Right atrium auricular region (tissue), 2 donors: Measurements from ENCODE around the gene WWC2. TPM values are rescaled to one million over a fixed set of nuclear protein-coding genes. Genes with fewer than 3 reads are reported as not detected.
"Not testable (repeated sequence)": the region's sequence is repeated elsewhere in the genome, so short reads cannot be mapped to it uniquely, and the experiment has no call there.

Source experiments
- DNase-seq: peaks from one replicate; pipeline ENCODE4 v3.0.0-alpha.2; 2019; ENCODE audit warnings: low spot score
- H3K27ac ChIP-seq, 2 donors: fragments of 200-600 bp; sonication (generic); 1 replicate in 1 of 2; 2 replicates in 1 of 2; pipeline ENCODE4 v1.5.1; 2016 to 2019
- H3K27me3 ChIP-seq, 2 donors: fragments of 200-600 bp; sonication (generic); one replicate each; pipeline versions ENCODE4 v1.5.1 to v1.6.0; 2017 to 2019
- H3K36me3 ChIP-seq: fragments of 200-600 bp; sonication (generic); one replicate; pipeline ENCODE4 v1.5.1; 2016
- H3K4me1 ChIP-seq, 2 donors: fragments of 200-600 bp; sonication (generic); one replicate each; pipeline versions ENCODE4 v1.5.1 to v1.6.0; 2017 to 2019
- H3K4me3 ChIP-seq, 2 donors: fragments of 200-600 bp; sonication (generic); 1 replicate in 1 of 2; 2 replicates in 1 of 2; pipeline ENCODE4 v1.5.1; 2017 to 2019; ENCODE audit warnings: mild to moderate bottlenecking in 1 of 2, moderate library complexity in 1 of 2
- H3K9me3 ChIP-seq, 2 donors: fragments of 200-600 bp; sonication (generic); one replicate each; pipeline ENCODE4 v1.5.1; 2019
- CTCF ChIP-seq, 2 donors: fragments of 200-600 bp; sonication (generic); IDR thresholded peaks; one replicate each; pipeline ENCODE4 v1.5.1; 2019; ENCODE audit warnings: antibody characterized with exemption in 2 of 2
- total RNA-seq, 2 donors: library from RNA; depleted of rRNA; stranded (reverse); fragments of >200 nt; gene quantifications; one replicate each; pipeline ENCODE4 v1.1.0, GENCODE V29; 2016

WWC2 gene
- total RNA-seq, 2 donors from 2014 or later: 22.4 to 22.7 TPM

- DNase-seq: no peak
- H3K4me3 ChIP-seq: no peak overlapping the region
- TF ChIP-seq CTCF (IDR thresholded peaks at IDR 0.05): no peak
- no peaks in the 10 kb centered on the region for H3K4me1 ChIP-seq
- H3K27me3 ChIP-seq: no peaks in the 10 kb centered on the region
- no peak overlapping the region for H3K27ac ChIP-seq
- H3K9me3 ChIP-seq: no peaks in the 10 kb centered on the region
- no peaks in the 10 kb centered on the region for H3K36me3 ChIP-seq
Observed at GRCh38 chr4:183190900-183191527, 92.0 kb downstream of the WWC2 start.

- Histone ChIP-seq H3K27me3 (no peaks in the 10 kb centered on the region), H3K36me3 (no peaks in the 10 kb centered on the region), H3K27ac (no peak overlapping the region), H3K4me3 (no peak overlapping the region), H3K9me3 (no peaks in the 10 kb centered on the region), H3K4me1 (no peaks in the 10 kb centered on the region)
- TF ChIP-seq CTCF (IDR thresholded peaks at IDR 0.05): no peak
- DNase-seq: no peak
Observed at GRCh38 chr4:183191630-183192029, 92.6 kb downstream of the WWC2 start.

GRCh38 chr4:183192571-183192970 lies 93.5 kb downstream of the WWC2 start:
- Histone ChIP-seq H3K36me3 (no peaks in the 10 kb centered on the region), H3K4me3 (no peak overlapping the region), H3K27me3 (no peaks in the 10 kb centered on the region), H3K27ac (no peak overlapping the region), H3K9me3 (no peaks in the 10 kb centered on the region), H3K4me1 (no peaks in the 10 kb centered on the region)
- DNase-seq: no peak
- TF ChIP-seq CTCF (IDR thresholded peaks at IDR 0.05): no peak

DNA sequence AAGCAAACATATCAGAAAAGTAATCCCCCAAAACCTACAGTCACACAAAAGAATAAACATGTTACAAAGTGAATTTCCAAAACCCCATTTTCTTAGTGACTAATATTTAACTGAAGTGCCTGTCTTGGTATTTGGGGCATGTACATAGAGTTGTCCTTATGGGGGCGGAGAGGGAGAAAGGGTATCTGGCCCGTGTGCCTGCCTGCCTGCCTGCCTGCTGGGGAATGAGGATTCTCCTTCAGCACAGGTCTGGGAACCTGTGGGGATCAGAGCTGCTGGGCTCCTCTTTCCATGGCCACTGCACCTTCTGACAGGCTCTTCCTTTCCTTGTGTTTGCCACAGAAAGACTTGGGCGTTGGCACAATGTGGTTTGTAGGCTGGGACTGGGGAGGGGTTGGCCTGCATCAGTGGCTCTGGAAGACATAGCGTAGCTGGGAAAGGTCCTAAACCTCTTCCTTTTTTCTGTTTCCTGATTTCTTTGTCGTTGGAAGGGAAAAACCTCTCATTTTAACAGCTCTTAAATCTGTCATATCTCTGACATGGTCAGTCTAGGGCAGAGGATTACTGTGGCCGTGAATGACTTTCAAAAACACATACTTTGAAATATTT lies 94.8 kb downstream of the WWC2 start:
- not testable (repeated sequence) for H3K9me3 ChIP-seq, H3K4me1 ChIP-seq, DNase-seq, H3K27ac ChIP-seq, H3K36me3 ChIP-seq, H3K4me3 ChIP-seq, H3K27me3 ChIP-seq

DNA sequence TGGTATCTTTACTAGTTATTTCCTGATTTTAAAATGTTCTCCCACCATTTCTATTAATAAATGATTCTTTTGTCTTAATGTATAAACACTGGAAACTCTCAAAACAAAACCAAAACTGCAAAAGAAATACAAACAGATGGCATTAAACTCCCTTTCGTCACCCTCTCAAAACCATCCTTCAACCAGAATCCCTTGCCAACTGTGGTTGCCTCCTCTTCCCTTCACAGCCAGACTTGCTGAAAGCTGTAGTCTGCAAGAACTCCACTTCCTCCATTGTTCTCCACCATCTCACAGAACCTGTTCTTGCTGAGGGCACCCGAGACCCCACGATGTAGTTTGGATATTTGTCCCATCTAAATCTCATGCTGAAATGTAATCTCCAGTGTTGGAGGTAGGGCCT lies 96.5 kb downstream of the WWC2 start:
- no peak overlapping the region for H3K27ac ChIP-seq
- H3K36me3 ChIP-seq: no peaks in the 10 kb centered on the region
- H3K9me3 ChIP-seq: no peaks in the 10 kb centered on the region
- H3K27me3 ChIP-seq: no peaks in the 10 kb centered on the region
- H3K4me1 ChIP-seq: peaks cover 0 to 3% of the 10 kb centered on the region in 2 donors
- TF ChIP-seq CTCF (IDR thresholded peaks at IDR 0.05): no peak
- DNase-seq: no peak
- no peak overlapping the region for H3K4me3 ChIP-seq

DNA sequence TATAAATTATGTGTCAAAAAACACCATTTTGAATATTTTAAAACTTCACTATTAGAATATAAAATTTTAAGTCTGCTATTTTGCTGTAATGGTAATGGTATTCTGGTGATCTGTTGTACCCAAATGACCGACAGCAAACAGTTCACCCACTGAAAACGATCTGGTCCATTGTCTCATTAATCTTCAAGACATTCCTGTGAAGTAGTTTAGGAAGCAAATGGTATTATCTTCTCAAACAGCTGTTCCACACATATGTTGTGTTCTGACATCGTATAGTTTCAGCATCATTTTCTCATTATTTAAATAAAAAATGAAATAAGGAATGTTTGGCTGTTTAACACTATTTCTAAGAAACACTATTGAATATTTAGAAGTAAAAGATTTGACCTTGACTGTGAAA lies 98.1 kb downstream of the WWC2 start:
- no peak for TF ChIP-seq CTCF (IDR thresholded peaks at IDR 0.05)
- Histone ChIP-seq H3K4me3 (no peak overlapping the region), H3K4me1 (peaks cover 0 to 4% of the 10 kb centered on the region in 2 donors), H3K27ac (no peak overlapping the region), H3K27me3 (no peaks in the 10 kb centered on the region), H3K36me3 (no peaks in the 10 kb centered on the region), H3K9me3 (no peaks in the 10 kb centered on the region)
- no peak for DNase-seq
